HepG2 (cell line): ENCODE data around the gene IRGQ. TPM values are rescaled to one million over a fixed set of nuclear protein-coding genes. Genes with fewer than 3 reads are reported as not detected.

ENCODE experiments used
- ATAC-seq: fragments of 200-7000 bp; cut with Tn5 transposase; 3 replicates; pipeline ENCODE4 v1.9.1; 2020; ENCODE audit warnings: mild to moderate bottlenecking, moderate library complexity
- BruUV-seq: library from RNA; stranded (reverse); fragments of 400-500 nt; replicated peaks from 2 replicates; lab custom pipeline; 2021; lab: Mats Ljungman, UMichigan
- CTCF ChIA-PET: fragments of 300-600 bp; formaldehyde crosslinking; extraction: SDS; loops from one replicate; lab custom pipeline; 2021; ENCODE audit warnings: low total read pairs, inconsistent platforms, low intra/inter-chr PET ratio; lab: Yijun Ruan, JAX
- POLR2A ChIA-PET: fragments of 350-600 bp; sonication (Branson Sonifier 250); formaldehyde crosslinking; loops from one replicate; lab custom pipeline; 2020; ENCODE audit warnings: antibody characterized with exemption, inconsistent platforms; lab: Yijun Ruan, JAX
- DNase-seq: peaks from one replicate; pipeline ENCODE4 v3.0.0-alpha.2; 2015; ENCODE audit warnings: low spot score
- FAIRE-seq: peaks from 3 replicates; lab custom pipeline; 2011; peaks lifted over from hg19 to GRCh38; lab: Jason Lieb, UNC
- H2AFZ ChIP-seq: one replicate; pipeline ENCODE4 v1.6.1; 2011; ENCODE audit warnings: low read length, inconsistent platforms
- H3K27ac ChIP-seq: fragments of 300-600 bp; 3 replicates; pipeline ENCODE4 v1.8.0; 2011; ENCODE audit warnings: mixed run types, mild to moderate bottlenecking, mixed read lengths, low read length, inconsistent platforms; ENCODE audit not compliant: insufficient read depth; ENCODE audit errors: extremely low read length
- H3K27me3 ChIP-seq, 2 experiments: fragments of 200-600 bp in 1 of 2; 2 replicates in 1 of 2; 3 replicates in 1 of 2; pipeline versions ENCODE4 v1.6.0 to v1.8.0; 2011; ENCODE audit warnings: low read length in 2 of 2, mild to moderate bottlenecking in 2 of 2, moderate library complexity in 2 of 2, inconsistent platforms in 1 of 2; ENCODE audit not compliant: insufficient read depth in 2 of 2, control insufficient read depth in 1 of 2
- H3K36me3 ChIP-seq, 2 experiments: fragments of 200-600 bp in 1 of 2; replicated peaks in 1 of 2; 2 replicates in 1 of 2; 3 replicates in 1 of 2; pipeline versions ENCODE4 v1.5.1 to v1.8.0; 2011; ENCODE audit warnings: low read length in 2 of 2, inconsistent platforms in 1 of 2; ENCODE audit not compliant: insufficient read depth in 2 of 2, control insufficient read depth in 1 of 2
- H3K4me1 ChIP-seq: 2 replicates; pipeline ENCODE4 v1.5.1; 2012; ENCODE audit warnings: low read length, inconsistent platforms; ENCODE audit not compliant: insufficient read depth
- H3K4me2 ChIP-seq: 2 replicates; pipeline ENCODE4 v1.6.0; 2011; ENCODE audit warnings: low read depth, low read length, inconsistent platforms
- H3K4me3 ChIP-seq, 3 experiments: fragments of 200-600 bp in 1 of 3; sonication (generic), shearing (Covaris generic) in 1 of 3; replicated peaks in 1 of 3; 2 replicates each; pipeline ENCODE4 v1.5.1; 2011 to 2016; ENCODE audit warnings: low read length in 3 of 3, inconsistent platforms in 2 of 3, low read depth in 2 of 3, mild to moderate bottlenecking in 2 of 3, control low read depth in 1 of 3, mixed read lengths in 1 of 3; ENCODE audit not compliant: insufficient read depth in 1 of 3
- H3K79me2 ChIP-seq: one replicate; pipeline ENCODE4 v1.6.1; 2011; ENCODE audit warnings: low read length, inconsistent platforms; ENCODE audit not compliant: insufficient read depth
- H3K9ac ChIP-seq: 2 replicates; pipeline ENCODE4 v1.6.0; 2011; ENCODE audit warnings: mild to moderate bottlenecking, low read depth, low read length, inconsistent platforms; ENCODE audit not compliant: insufficient read depth
- H3K9me3 ChIP-seq: 2 replicates; pipeline ENCODE4 v1.5.1; 2012; ENCODE audit warnings: mild to moderate bottlenecking, low read length
- H4K20me1 ChIP-seq: 2 replicates; pipeline ENCODE4 v1.6.0; 2011; ENCODE audit warnings: inconsistent platforms, mild to moderate bottlenecking, low read length, moderate library complexity; ENCODE audit not compliant: insufficient read depth
- ARID4A ChIP-seq: sonication (generic); formaldehyde crosslinking; IDR thresholded peaks from 2 replicates; pipeline ENCODE4 v1.5.0; 2020; ENCODE audit warnings: mild to moderate bottlenecking, missing genetic modification reagents, borderline replicate concordance
- CTCF ChIP-seq: sonication (generic); formaldehyde crosslinking; IDR thresholded peaks from 2 replicates; pipeline ENCODE4 v1.5.0; 2020; ENCODE audit warnings: mild to moderate bottlenecking, missing genetic modification reagents, moderate library complexity
- ISL2 ChIP-seq: sonication (generic); formaldehyde crosslinking; IDR thresholded peaks from 2 replicates; pipeline ENCODE4 v1.5.0; 2020; ENCODE audit warnings: missing genetic modification reagents
- MBD4 ChIP-seq: IDR thresholded peaks from 2 replicates; pipeline ENCODE4 v1.6.1; 2012; ENCODE audit warnings: low read length, inconsistent platforms, borderline replicate concordance
- PLSCR1 ChIP-seq: sonication (generic); formaldehyde crosslinking; IDR thresholded peaks from 2 replicates; pipeline ENCODE4 v1.5.0; 2020; ENCODE audit warnings: missing genetic modification reagents, mild to moderate bottlenecking, borderline replicate concordance
- STAG1 ChIP-seq: sonication (generic); formaldehyde crosslinking; IDR thresholded peaks from 2 replicates; pipeline ENCODE4 v1.4.0; 2020; ENCODE audit warnings: missing genetic modification reagents
- TBX3 ChIP-seq: fragments of 450-650 bp; IDR thresholded peaks from 2 replicates; pipeline ENCODE4 v1.6.1; 2017; ENCODE audit warnings: antibody characterized with exemption, mild to moderate bottlenecking, inconsistent platforms, borderline replicate concordance
- TEF ChIP-seq: sonication (generic); formaldehyde crosslinking; IDR thresholded peaks from 2 replicates; pipeline ENCODE4 v1.5.0; 2020; ENCODE audit warnings: missing genetic modification reagents
- USF2 ChIP-seq, 2 experiments: sonication (generic) in 1 of 2; formaldehyde crosslinking in 1 of 2; IDR thresholded peaks; 2 replicates each; pipeline versions ENCODE4 v1.5.1 to v1.6.1; 2011 to 2020; ENCODE audit warnings: borderline replicate concordance in 1 of 2, low read depth in 1 of 2, low read length in 1 of 2, mild to moderate bottlenecking in 1 of 2, missing genetic modification reagents in 1 of 2, moderate library complexity in 1 of 2
- ZNF816 ChIP-seq: sonication (generic); formaldehyde crosslinking; IDR thresholded peaks from 2 replicates; pipeline ENCODE4 v1.8.0; 2022; ENCODE audit warnings: missing genetic modification reagents, mild to moderate bottlenecking, borderline replicate concordance
- ZSCAN22 ChIP-seq: sonication (generic); formaldehyde crosslinking; IDR thresholded peaks from 2 replicates; pipeline ENCODE4 v1.4.0; 2020; ENCODE audit warnings: mild to moderate bottlenecking, missing genetic modification reagents
- ZZZ3 ChIP-seq: sonication (generic); formaldehyde crosslinking; IDR thresholded peaks from 2 replicates; pipeline ENCODE4 v1.4.0; 2020; ENCODE audit warnings: missing genetic modification reagents, mild to moderate bottlenecking, borderline replicate concordance
- WGBS: methylation state at CpG from one replicate; pipeline ENCODE4 v1.1.6; 2017; ENCODE audit warnings: low lambda C conversion rate; 5-methylcytosine and 5-hydroxymethylcytosine counted together
- in situ Hi-C: cut with HindIII; loops from 2 replicates; pipeline ENCODE4 v1.10.0; 2017; ENCODE audit warnings: low pct_unique_long_range_greater_than_20kb; ENCODE audit not compliant: extremely low pct_ligation_motif_present
- intact Hi-C: fragments of 100-400 bp; cut with micrococcal nuclease; formaldehyde crosslinking; loops from one replicate; pipeline ENCODE4 v1.10.0; 2022; ENCODE audit not compliant: unreplicated experiment
- polyA plus RNA-seq, 8 experiments: library from polyadenylated mRNA; depleted of rRNA in 3 of 8; stranded (reverse) in 7 of 8; unstranded in 1 of 8; fragments of >200 nt; fragmentation: Illumina TruSeq in 4 of 8; extraction: Trizol in 4 of 8; gene quantifications; 2 replicates each; pipeline versions ENCODE4 v1.2.1 to v1.2.3, GENCODE V29; 2011 to 2016; ENCODE audit warnings: low read depth in 4 of 8, missing spikeins in 1 of 8, mixed read lengths in 1 of 8; ENCODE audit not compliant: insufficient read depth in 1 of 8
- total RNA-seq, 5 experiments: library from RNA; depleted of rRNA; stranded (reverse); fragments of >200 nt; fragmentation: Illumina TruSeq; extraction: Trizol; gene quantifications; 2 replicates each; pipeline ENCODE4 v1.2.3, GENCODE V29; 2016; ENCODE audit warnings: low read depth in 1 of 5

The IRGQ gene
- total and polyA plus RNA-seq, 2 of the 13 experiments (the other 11 are each of a cell fraction or from before 2014, with no cell fraction given), result 11.6 to 12.4 TPM

- in situ Hi-C loops, result loop anchor here (5.0 kb wide), 1 partner anchor 97 kb away; no protein-coding TSS in a partner anchor
- Histone ChIP-seq H3K4me1 (no peaks in the 10 kb centered on the region), H3K27me3 (no peaks in the 10 kb centered on the region), H2AFZ (no peak overlapping the region), H3K36me3 (peaks cover 18 to 48% of the 10 kb centered on the region in 2 experiments), H4K20me1 (no peaks in the 10 kb centered on the region), H3K9ac (no peak overlapping the region), H3K79me2 (no peaks in the 10 kb centered on the region), H3K9me3 (no peaks in the 10 kb centered on the region), H3K27ac (no peak overlapping the region), H3K4me3 (no peak overlapping the region), H3K4me2 (no peak overlapping the region)
- ATAC-seq (peak; percentile 88), DNase-seq (peak; percentile 62), FAIRE-seq (peak; percentile 73)
- CTCF ChIA-PET, result interaction anchor here (1.0 to 1.9 kb wide), 4 partner anchors 39 to 109 kb away, joined by 3 to 14 read pairs (median 8); no protein-coding TSS in a partner anchor
- POLR2A ChIA-PET, result interaction anchor here (1.0 to 1.3 kb wide), 2 partner anchors 20 to 96 kb away, joined by 3 read pairs; partner anchors contain the start of genes PINLYP and XRCC1
- 73% methylated on average over 8 of the region's 8 CpGs for WGBS
- intact Hi-C loops, result loop anchor here (1.0 kb wide), 1 partner anchor 97 kb away; no protein-coding TSS in a partner anchor
- no TSS peak for BruUV-seq
- TF ChIP-seq ZSCAN22 (CRISPR knock-in tag), result no peak
- no peak for TF ChIP-seq ZZZ3 (CRISPR knock-in tag)
- TF ChIP-seq ISL2 (CRISPR knock-in tag), result no peak
- TF ChIP-seq CTCF, result peak; percentile 84
- TF ChIP-seq ZNF816 (CRISPR knock-in tag), result no peak
- TF ChIP-seq MBD4, result no peak
- TF ChIP-seq ARID4A (CRISPR knock-in tag), result no peak
- peak; percentile 78 for TF ChIP-seq STAG1 (CRISPR knock-in tag)
- no peak for TF ChIP-seq TEF (CRISPR knock-in tag)
- TF ChIP-seq USF2 (IDR thresholded peaks at IDR 0.05; ENCODE audit: low read depth, low read length), result no peak
- TF ChIP-seq USF2 (CRISPR knock-in tag; IDR thresholded peaks at IDR 0.05; ENCODE audit: borderline replicate concordance), result no peak
- TF ChIP-seq PLSCR1, result no peak
- TF ChIP-seq TBX3, result no peak
Measured at GRCh38 chr19:43555185-43555770, 40.7 kb downstream of the IRGQ start.
